IMR-90 (cell line): ENCODE results near the gene RRP9. TPM values are rescaled to one million over a fixed set of nuclear protein-coding genes. Genes with fewer than 3 reads are reported as not detected.
A peak's percentile ranks its signal among the peaks of the same experiment; 100 is the strongest.

ENCODE experiments used
- ATAC-seq: fragments of 200-7000 bp; cut with Tn5 transposase; 2 replicates; pipeline ENCODE4 v1.9.1; 2020; ENCODE audit warnings: low read depth, mild to moderate bottlenecking, moderate library complexity
- BruUV-seq: library from RNA; stranded (reverse); fragments of 400-500 nt; replicated peaks from 2 replicates; lab custom pipeline; 2021; lab: Mats Ljungman, UMichigan
- CTCF ChIA-PET: fragments of 300-600 bp; formaldehyde crosslinking; extraction: SDS; loops from one replicate; lab custom pipeline; 2021; ENCODE audit warnings: antibody characterized with exemption; lab: Yijun Ruan, JAX
- POLR2A ChIA-PET: fragments of 300-600 bp; sonication (Branson Sonifier 250); formaldehyde crosslinking; loops from one replicate; lab custom pipeline; 2022; ENCODE audit warnings: antibody characterized with exemption; ENCODE audit not compliant: unreplicated experiment; lab: Charles Lee
- DNase-seq: peaks from one replicate; pipeline ENCODE4 v3.0.0; 2013
- H2AFZ ChIP-seq: replicated peaks from 2 replicates; pipeline ENCODE3; 2013; ENCODE audit warnings: low read length, mild to moderate bottlenecking; ENCODE audit not compliant: poor library complexity
- H2AK5ac ChIP-seq: 2 replicates; pipeline ENCODE4 v1.6.1; 2013; ENCODE audit warnings: low read depth, low read length, inconsistent platforms
- H2AK9ac ChIP-seq: replicated peaks from 2 replicates; pipeline ENCODE3; 2013; ENCODE audit warnings: mild to moderate bottlenecking, low read depth, low read length, moderate library complexity; ENCODE audit not compliant: poor library complexity
- H2BK120ac ChIP-seq: 2 replicates; pipeline ENCODE4 v1.6.1; 2013; ENCODE audit warnings: low read depth, low read length, inconsistent platforms
- H2BK15ac ChIP-seq: 3 replicates; pipeline ENCODE4 v1.6.1; 2013; ENCODE audit warnings: low read depth, low read length, inconsistent platforms
- H2BK20ac ChIP-seq: 2 replicates; pipeline ENCODE4 v1.6.1; 2013; ENCODE audit warnings: low read depth, mild to moderate bottlenecking, inconsistent platforms, low read length, moderate library complexity
- H2BK5ac ChIP-seq: 2 replicates; pipeline ENCODE4 v1.6.1; 2013; ENCODE audit warnings: mild to moderate bottlenecking, low read depth, low read length, inconsistent platforms; ENCODE audit not compliant: poor library complexity, severe bottlenecking
- H3K14ac ChIP-seq: replicated peaks from 2 replicates; pipeline ENCODE4 v1.6.1; 2013; ENCODE audit warnings: low read depth, low read length, inconsistent platforms
- H3K18ac ChIP-seq: 2 replicates; pipeline ENCODE4 v1.6.1; 2013; ENCODE audit warnings: low read depth, low read length, control low read depth
- H3K23ac ChIP-seq: 2 replicates; pipeline ENCODE4 v1.6.1; 2013; ENCODE audit warnings: low read depth, low read length, inconsistent platforms
- H3K27ac ChIP-seq: 2 replicates; pipeline ENCODE4 v1.5.1; 2013; ENCODE audit warnings: mild to moderate bottlenecking, control low read depth, low read length; ENCODE audit not compliant: insufficient read depth
- H3K27me3 ChIP-seq: 2 replicates; pipeline ENCODE4 v1.6.1; 2013; ENCODE audit warnings: low read length; ENCODE audit not compliant: control insufficient read depth, insufficient read depth
- H3K36me3 ChIP-seq: 2 replicates; pipeline ENCODE4 v1.6.1; 2013; ENCODE audit warnings: low read length, mixed read lengths; ENCODE audit not compliant: control insufficient read depth, insufficient read depth
- H3K4ac ChIP-seq: 2 replicates; pipeline ENCODE4 v1.6.1; 2013; ENCODE audit warnings: low read depth, low read length, inconsistent platforms
- H3K4me1 ChIP-seq: 2 replicates; pipeline ENCODE4 v1.6.1; 2013; ENCODE audit warnings: low read length, mixed read lengths; ENCODE audit not compliant: control insufficient read depth, insufficient read depth
- H3K4me2 ChIP-seq: 2 replicates; pipeline ENCODE4 v1.6.1; 2013; ENCODE audit warnings: low read depth, mild to moderate bottlenecking, control low read depth, low read length, moderate library complexity
- H3K4me3 ChIP-seq: 2 replicates; pipeline ENCODE4 v1.5.1; 2013; ENCODE audit warnings: low read depth, mild to moderate bottlenecking, control low read depth, low read length, moderate library complexity; ENCODE audit not compliant: insufficient read depth
- H3K56ac ChIP-seq: 2 replicates; pipeline ENCODE4 v1.6.1; 2013; ENCODE audit warnings: low read length, inconsistent platforms; ENCODE audit not compliant: insufficient read depth; ENCODE audit errors: extremely low read depth
- H3K79me1 ChIP-seq, 2 experiments: 2 replicates each; pipeline ENCODE4 v1.6.1; 2013; ENCODE audit warnings: low read length in 2 of 2, inconsistent platforms in 1 of 2, low read depth in 1 of 2
- H3K9ac ChIP-seq: 2 replicates; pipeline ENCODE4 v1.6.1; 2013; ENCODE audit warnings: low read depth, low read length, control low read depth
- H3K9me1 ChIP-seq: 2 replicates; pipeline ENCODE4 v1.6.1; 2013; ENCODE audit warnings: low read length, inconsistent platforms; ENCODE audit not compliant: insufficient read depth
- H3K9me3 ChIP-seq: 2 replicates; pipeline ENCODE4 v1.6.1; 2013; ENCODE audit warnings: low read length; ENCODE audit not compliant: control insufficient read depth, insufficient read depth
- H4K20me1 ChIP-seq: 2 replicates; pipeline ENCODE4 v1.6.1; 2013; ENCODE audit warnings: low read length, inconsistent platforms; ENCODE audit not compliant: insufficient read depth
- H4K5ac ChIP-seq: 2 replicates; pipeline ENCODE4 v1.6.1; 2013; ENCODE audit warnings: mild to moderate bottlenecking, low read depth, low read length, control low read depth
- H4K8ac ChIP-seq, 2 experiments: 2 replicates each; pipeline ENCODE4 v1.6.1; 2013; ENCODE audit warnings: low read depth in 2 of 2, low read length in 2 of 2, control low read depth in 1 of 2, inconsistent platforms in 1 of 2
- H4K91ac ChIP-seq: 2 replicates; pipeline ENCODE4 v1.6.1; 2013; ENCODE audit warnings: low read depth, low read length, inconsistent platforms; ENCODE audit not compliant: insufficient read depth
- BHLHE40 ChIP-seq: fragments of 150-350 bp; IDR thresholded peaks from 2 replicates; pipeline ENCODE4 v1.6.1; 2016; ENCODE audit warnings: mild to moderate bottlenecking, low read depth, low read length
- CEBPB ChIP-seq: IDR thresholded peaks from 2 replicates; pipeline ENCODE4 v1.6.1; 2012; ENCODE audit warnings: low read depth, low read length, improper control_type of control experiment
- CHD1 ChIP-seq: IDR thresholded peaks from 2 replicates; pipeline ENCODE4 v1.6.1; 2012; ENCODE audit warnings: low read depth, low read length, improper control_type of control experiment
- FOS ChIP-seq: fragments of 150-350 bp; IDR thresholded peaks from 2 replicates; pipeline ENCODE4 v1.6.1; 2016; ENCODE audit warnings: low read depth, low read length
- MAFK ChIP-seq: IDR thresholded peaks from 2 replicates; pipeline ENCODE4 v1.6.1; 2012; ENCODE audit warnings: low read depth, low read length, improper control_type of control experiment
- MAZ ChIP-seq: IDR thresholded peaks from 2 replicates; pipeline ENCODE4 v1.6.1; 2012; ENCODE audit warnings: low read depth, mild to moderate bottlenecking, low read length, improper control_type of control experiment, moderate library complexity, borderline replicate concordance
- MXI1 ChIP-seq: IDR thresholded peaks from 2 replicates; pipeline ENCODE4 v1.6.1; 2012; ENCODE audit warnings: low read depth, mild to moderate bottlenecking, low read length, moderate library complexity, borderline replicate concordance
- NFE2L2 ChIP-seq: fragments of 150-350 bp; IDR thresholded peaks from 2 replicates; pipeline ENCODE4 v1.6.1; 2016; ENCODE audit warnings: low read depth, mild to moderate bottlenecking, low read length
- POLR2A ChIP-seq: IDR thresholded peaks from 2 replicates; pipeline ENCODE4 v1.6.1; 2012; ENCODE audit warnings: mild to moderate bottlenecking, low read depth, low read length
- RFX5 ChIP-seq: IDR thresholded peaks from 2 replicates; pipeline ENCODE4 v1.8.0; 2012; ENCODE audit warnings: low read depth, mild to moderate bottlenecking, low read length, moderate library complexity
- SMC3 ChIP-seq: fragments of 150-350 bp; IDR thresholded peaks from 2 replicates; pipeline ENCODE4 v1.6.1; 2016; ENCODE audit warnings: low read depth, mild to moderate bottlenecking, antibody characterized with exemption, low read length, moderate library complexity
- WGBS, 2 experiments: methylation state at CpG; one replicate each; pipeline versions ENCODE4 v1.1.5 to v1.1.7; 2013; ENCODE audit warnings: missing lambda C conversion rate in 2 of 2; ENCODE audit not compliant: insufficient read length in 1 of 2; ENCODE audit errors: extremely low coverage in 2 of 2; 5-methylcytosine and 5-hydroxymethylcytosine counted together
- dilution Hi-C: fragments of 300-500 bp; cut with HindIII; formaldehyde crosslinking; loops from one replicate; pipeline ENCODE4 v1.14.3; 2018; ENCODE audit warnings: low sequenced_read_pairs; ENCODE audit not compliant: unreplicated experiment
- in situ Hi-C: fragments of 300-500 bp; cut with MboI; formaldehyde crosslinking; loops from 3 replicates; pipeline ENCODE4 v1.14.3; 2019; ENCODE audit warnings: low sequenced_read_pairs, inconsistent platforms, mixed read lengths
- intact Hi-C: fragments of 100-400 bp; cut with micrococcal nuclease; formaldehyde crosslinking; loops from 2 replicates; pipeline ENCODE4 v1.10.0; 2022
- polyA plus RNA-seq, 3 experiments: library from polyadenylated mRNA; depleted of rRNA; stranded (reverse); fragments of >200 nt; gene quantifications; 2 replicates each; pipeline ENCODE4 v1.2.3, GENCODE V29; 2012; ENCODE audit warnings: low replicate concordance in 1 of 3
- total RNA-seq: library from RNA; depleted of rRNA; stranded (reverse); fragments of >200 nt; gene quantifications from 2 replicates; pipeline ENCODE4 v1.2.3, GENCODE V29; 2012
- TF ChIP-seq, protein P1 (sequence below): fragments of 150-350 bp; IDR thresholded peaks from 2 replicates; pipeline ENCODE4 v1.6.1; 2016; ENCODE audit warnings: low read depth, mild to moderate bottlenecking, low read length, moderate library complexity, borderline replicate concordance

RRP9 gene
- total and polyA plus RNA-seq, 2 of the 4 experiments (the other 2 are of a cell fraction) = 30.9 to 39.8 TPM

DNA sequence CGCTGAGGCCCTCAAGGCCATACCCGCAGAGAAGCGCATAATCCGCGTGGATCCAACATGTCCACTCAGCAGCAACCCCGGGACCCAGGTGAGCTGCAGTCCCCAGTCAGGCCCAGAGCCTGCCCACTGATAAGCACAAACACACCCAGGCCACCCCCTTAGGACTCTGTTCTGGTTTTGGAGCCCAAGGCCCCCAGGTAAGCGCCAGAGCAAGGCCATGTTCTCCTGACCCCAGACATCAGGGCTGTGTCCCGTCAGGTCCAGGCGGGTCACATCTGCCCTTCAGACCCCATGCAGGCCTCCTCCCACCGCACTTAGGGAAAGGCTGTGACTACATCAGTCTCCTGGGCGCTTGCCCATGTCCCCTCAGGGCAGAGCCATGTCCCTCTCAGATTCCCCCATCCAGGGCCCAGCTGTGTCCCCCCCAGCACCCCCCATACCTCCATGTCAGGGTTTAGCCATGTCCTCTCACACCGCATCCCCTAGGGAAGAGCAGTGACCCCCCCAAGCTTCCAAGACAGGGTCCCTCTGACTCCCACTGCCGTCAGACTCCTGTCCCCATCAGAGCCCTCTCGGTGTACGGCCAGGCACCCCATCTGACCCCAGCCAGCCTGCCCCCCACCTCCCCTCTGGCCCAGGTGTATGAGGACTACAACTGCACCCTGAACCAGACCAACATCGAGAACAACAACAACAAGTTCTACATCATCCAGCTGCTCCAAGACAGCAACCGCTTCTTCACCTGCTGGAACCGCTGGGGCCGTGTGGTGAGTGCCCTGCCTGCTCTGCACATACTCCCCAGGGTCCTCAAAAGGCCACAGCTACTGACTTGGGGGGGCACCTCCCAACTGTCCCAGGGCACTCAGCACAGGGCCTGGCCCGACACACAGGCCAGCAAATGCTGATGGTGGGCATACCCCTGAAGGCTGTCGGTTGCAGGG is 2.0 kb upstream of the RRP9 start:
- Histone ChIP-seq H3K9me1 (peaks cover 12% of the 10 kb centered on the region), H3K14ac (no peak overlapping the region; the same call in 1 of the 2 replicates), H3K27me3 (no peaks in the 10 kb centered on the region), H2BK120ac (peak overlapping the region; percentile 44), H2AK9ac (peak overlapping the region; percentile 95), H2AFZ (peak overlapping the region; percentile 94), H2AK5ac (peak overlapping the region; percentile 97), H3K4me1 (peaks cover 13% of the 10 kb centered on the region), H3K23ac (0 out of 2 replicates have a peak overlapping the region, but pooled peaks have one; percentile 35), H3K4me3 (no peak overlapping the region), H3K79me1 (peaks cover 18 to 38% of the 10 kb centered on the region in 2 experiments; a peak in 3 of 4 replicates), H3K9me3 (no peaks in the 10 kb centered on the region), H3K56ac (no peak overlapping the region), H3K4ac (peak overlapping the region; percentile 91), H3K4me2 (no peak overlapping the region), H3K18ac (no peak overlapping the region), H3K9ac (no peak overlapping the region), H2BK5ac (peak overlapping the region; percentile 79), H2BK20ac (no peak overlapping the region), H4K91ac (peak overlapping the region; percentile 90), H4K5ac (peak overlapping the region; percentile 98), H4K20me1 (peaks cover 9% of the 10 kb centered on the region), H3K27ac (peak overlapping the region; percentile 79; the same call in 1 of the 2 replicates), H4K8ac (peak overlapping the region; percentile 97; a peak in 3 of 4 replicates), H2BK15ac (no peak overlapping the region), H3K36me3 (peaks cover under 1% of the 10 kb centered on the region; the same call in 1 of the 2 replicates)
- ChIA-PET POLR2A (no interaction called here), CTCF (interaction anchor here (1.2 kb wide), 1 partner anchor 30 kb away, joined by 10 read pairs; the partner anchor contains the start of gene ABHD14B)
- ATAC-seq = no peak
- no TSS peak for BruUV-seq
- TF ChIP-seq FOS (no peak), CHD1 (no peak), MAFK (no peak), NFE2L2 (no peak), POLR2A (no peak), MXI1 (no peak), MAZ (no peak), BHLHE40 (no peak), RFX5 (no peak), CEBPB (no peak), SMC3 (no peak)
- TF ChIP-seq, protein P1, sequence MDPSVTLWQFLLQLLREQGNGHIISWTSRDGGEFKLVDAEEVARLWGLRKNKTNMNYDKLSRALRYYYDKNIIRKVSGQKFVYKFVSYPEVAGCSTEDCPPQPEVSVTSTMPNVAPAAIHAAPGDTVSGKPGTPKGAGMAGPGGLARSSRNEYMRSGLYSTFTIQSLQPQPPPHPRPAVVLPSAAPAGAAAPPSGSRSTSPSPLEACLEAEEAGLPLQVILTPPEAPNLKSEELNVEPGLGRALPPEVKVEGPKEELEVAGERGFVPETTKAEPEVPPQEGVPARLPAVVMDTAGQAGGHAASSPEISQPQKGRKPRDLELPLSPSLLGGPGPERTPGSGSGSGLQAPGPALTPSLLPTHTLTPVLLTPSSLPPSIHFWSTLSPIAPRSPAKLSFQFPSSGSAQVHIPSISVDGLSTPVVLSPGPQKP = no peak
- dilution Hi-C loops = no loop called here
- in situ Hi-C loops = loop anchor here (25.0 kb wide), 1 partner anchor 556 kb away; the partner anchor contains the start of genes MANF and RBM15B
- DNase-seq = no peak
- intact Hi-C loops = loop anchor here (2.0 to 5.0 kb wide), 5 partner anchors 39 to 253 kb away; partner anchors contain the start of genes ACY1 and RPL29
- WGBS, 2 experiments = 93% methylated on average over 8 of the region's 21 CpGs; no CpG with 5 or more reads in 1 of the 2 experiments
